22Rv1 (cell line): ENCODE data around the gene HIRA.

Source experiments
- H3K27ac ChIP-seq: fragments of 450-650 bp; 2 replicates; pipeline ENCODE4 v1.5.1; 2017
- ZFX ChIP-seq: fragments of 450-650 bp; IDR thresholded peaks from 2 replicates; pipeline ENCODE4 v1.6.1; 2017; ENCODE audit warnings: antibody characterized with exemption, borderline replicate concordance
- TF ChIP-seq, protein P1 (sequence below): fragments of 450-650 bp; IDR thresholded peaks from 2 replicates; pipeline ENCODE4 v1.5.1; 2017; ENCODE audit warnings: mild to moderate bottlenecking

The HIRA gene

DNA sequence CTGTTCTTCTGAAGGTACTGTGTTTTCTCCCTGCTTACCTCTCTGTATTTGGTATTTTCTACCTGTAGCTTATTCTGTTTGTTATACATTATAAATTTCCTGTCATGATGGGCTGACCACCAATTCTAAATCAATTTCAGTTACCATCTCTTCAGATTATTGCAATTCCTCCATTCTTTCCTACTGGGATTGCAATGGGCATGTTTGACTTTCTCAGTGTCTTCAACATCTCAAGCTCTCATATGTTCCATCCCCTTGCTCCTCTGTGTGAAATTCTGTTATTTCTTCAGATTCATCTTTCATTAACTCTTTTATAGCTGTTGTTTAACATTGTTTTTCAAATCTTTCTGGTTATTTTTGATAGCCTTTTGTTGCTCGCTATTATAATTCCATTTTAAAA lies 31.5 kb upstream of the HIRA start:
- TF ChIP-seq, protein P1, sequence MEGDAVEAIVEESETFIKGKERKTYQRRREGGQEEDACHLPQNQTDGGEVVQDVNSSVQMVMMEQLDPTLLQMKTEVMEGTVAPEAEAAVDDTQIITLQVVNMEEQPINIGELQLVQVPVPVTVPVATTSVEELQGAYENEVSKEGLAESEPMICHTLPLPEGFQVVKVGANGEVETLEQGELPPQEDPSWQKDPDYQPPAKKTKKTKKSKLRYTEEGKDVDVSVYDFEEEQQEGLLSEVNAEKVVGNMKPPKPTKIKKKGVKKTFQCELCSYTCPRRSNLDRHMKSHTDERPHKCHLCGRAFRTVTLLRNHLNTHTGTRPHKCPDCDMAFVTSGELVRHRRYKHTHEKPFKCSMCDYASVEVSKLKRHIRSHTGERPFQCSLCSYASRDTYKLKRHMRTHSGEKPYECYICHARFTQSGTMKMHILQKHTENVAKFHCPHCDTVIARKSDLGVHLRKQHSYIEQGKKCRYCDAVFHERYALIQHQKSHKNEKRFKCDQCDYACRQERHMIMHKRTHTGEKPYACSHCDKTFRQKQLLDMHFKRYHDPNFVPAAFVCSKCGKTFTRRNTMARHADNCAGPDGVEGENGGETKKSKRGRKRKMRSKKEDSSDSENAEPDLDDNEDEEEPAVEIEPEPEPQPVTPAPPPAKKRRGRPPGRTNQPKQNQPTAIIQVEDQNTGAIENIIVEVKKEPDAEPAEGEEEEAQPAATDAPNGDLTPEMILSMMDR, result no peak
- TF ChIP-seq ZFX, result no peak

DNA sequence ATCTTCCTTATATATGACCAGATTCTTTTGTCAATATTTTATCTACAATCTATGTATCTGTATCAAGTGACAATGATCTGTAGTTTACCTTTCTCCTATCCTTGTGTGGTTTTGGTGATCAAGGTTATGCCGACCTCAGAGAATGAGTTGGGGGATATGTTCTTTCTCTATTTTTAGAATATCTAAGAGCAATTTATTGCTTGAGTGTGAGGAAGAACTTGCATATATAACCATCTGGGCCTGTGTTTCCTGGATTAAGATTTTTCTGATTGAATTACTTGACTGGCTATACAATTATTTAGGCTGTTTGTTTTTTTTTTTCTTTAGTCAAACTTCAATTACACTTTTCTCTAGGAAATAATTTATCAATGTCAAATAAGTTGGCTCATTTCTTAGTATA lies 30.0 kb upstream of the HIRA start:
- no peak for TF ChIP-seq ZFX
- TF ChIP-seq, protein P1, result no peak

More for the DNA sequence above, 31.5 kb upstream of the HIRA start:
- no peak overlapping the region for H3K27ac ChIP-seq

DNA sequence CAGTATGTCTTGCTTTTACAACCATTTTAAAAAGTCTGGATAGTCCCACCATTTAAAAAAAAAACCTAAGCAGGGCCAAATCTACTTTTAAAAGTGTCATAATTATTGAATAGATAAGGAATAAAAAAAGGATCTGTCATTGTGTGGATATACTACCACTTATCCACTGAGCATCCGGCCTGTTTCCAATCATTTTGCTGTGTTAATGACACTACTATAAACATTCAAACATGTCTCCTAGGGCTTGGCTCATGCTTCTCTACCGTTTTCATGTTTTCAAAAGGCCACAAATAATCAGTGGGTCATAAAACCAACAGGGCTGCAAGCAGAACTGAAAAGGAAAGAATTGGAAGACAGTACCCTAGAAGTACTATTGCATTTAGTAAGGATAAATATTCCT lies 28.5 kb upstream of the HIRA start:
- TF ChIP-seq ZFX, result no peak
- TF ChIP-seq, protein P1, result no peak
- H3K27ac ChIP-seq, result no peak overlapping the region

More for the DNA sequence above, 30.0 kb upstream of the HIRA start:
- H3K27ac ChIP-seq, result no peak overlapping the region

DNA sequence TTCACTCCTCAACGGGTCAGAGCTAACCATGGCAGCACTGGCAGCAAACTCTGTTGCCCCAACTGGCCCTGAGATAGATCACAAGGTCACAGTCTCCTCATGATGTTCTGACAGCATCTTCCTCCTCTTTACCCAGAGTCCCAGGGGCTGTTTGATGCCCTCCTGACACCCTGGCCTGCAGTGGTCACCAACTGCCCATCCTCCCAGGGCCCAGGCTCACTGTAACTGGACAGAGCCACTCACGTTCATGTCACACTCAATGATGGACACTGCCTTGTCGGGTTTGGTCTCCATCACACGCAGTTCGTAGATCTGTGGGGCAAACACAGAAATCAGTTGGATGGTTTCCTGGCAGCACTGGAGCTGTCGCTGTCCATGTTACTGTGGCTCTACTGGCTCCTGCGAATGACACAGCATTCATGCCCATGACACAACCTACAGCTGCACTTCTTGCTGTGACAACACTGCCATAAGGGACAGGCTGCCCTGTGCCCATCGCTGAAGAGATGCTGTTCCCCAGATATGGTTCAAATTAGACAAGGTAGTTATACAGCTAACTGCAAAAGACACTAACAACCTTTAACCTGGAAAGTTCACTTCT lies 26.4 kb upstream of the HIRA start:
- TF ChIP-seq, protein P1, result no peak
- TF ChIP-seq ZFX, result no peak
- H3K27ac ChIP-seq, result no peak overlapping the region

DNA sequence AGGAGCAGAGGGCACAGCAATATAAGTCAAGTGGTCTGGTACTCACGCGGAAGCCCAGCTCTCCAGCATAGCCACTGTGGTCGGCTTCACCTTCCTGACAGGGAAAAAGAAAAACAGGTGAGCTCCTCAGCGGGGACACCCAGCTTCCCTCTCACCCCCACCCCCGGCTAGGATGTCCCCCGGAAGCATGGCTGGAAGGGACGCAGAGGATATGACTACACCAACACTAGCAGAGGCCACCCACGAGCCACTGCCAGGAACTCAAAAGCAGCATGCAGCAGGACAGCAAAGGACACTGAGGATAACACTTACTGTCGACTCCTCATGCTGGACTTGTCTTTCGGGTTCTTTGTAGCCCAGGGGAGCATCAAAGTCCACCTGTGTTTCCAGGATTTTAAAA lies 25.0 kb upstream of the HIRA start:
- no peak for TF ChIP-seq ZFX
- TF ChIP-seq, protein P1, result no peak
- H3K27ac ChIP-seq, result no peak overlapping the region

DNA sequence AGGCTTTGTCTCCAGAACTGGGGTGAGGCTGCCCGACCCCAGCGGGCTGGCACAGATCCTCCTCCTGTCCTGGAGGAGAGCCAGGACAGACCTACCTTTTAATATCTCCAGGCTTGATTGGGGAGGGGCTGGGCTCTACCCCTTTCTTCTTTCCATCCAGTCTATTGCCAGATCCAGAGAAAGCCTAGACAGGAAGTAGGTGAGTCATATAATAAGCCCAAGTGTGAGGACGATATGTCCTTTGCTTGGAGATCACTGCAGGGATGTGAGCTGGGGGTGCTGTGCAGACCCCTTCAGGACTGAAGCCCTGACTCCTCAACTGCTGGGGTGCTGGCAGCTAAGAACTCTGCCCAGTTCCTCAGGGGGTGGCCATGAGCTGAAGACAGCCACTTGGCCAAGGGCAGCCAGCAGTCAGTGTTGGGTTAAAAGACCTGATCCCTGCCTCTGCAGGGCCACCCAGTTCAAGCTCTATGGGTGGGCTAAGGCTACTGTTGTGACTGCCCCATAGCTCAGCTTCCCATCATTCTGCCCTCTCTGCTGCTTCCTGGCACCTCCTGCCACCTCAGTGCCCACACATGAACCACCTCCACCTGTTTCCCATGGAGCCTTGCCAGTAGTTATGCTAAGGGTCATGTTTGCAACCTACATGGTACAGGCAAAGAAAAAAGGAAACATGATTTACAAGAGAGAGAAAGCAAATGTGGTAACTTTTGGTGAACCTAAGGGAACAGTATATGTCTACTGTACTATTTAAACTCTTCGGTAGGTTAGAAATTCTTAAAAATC lies 24.2 kb upstream of the HIRA start:
- no peak overlapping the region for H3K27ac ChIP-seq
- TF ChIP-seq, protein P1, result no peak
- TF ChIP-seq ZFX, result no peak

DNA sequence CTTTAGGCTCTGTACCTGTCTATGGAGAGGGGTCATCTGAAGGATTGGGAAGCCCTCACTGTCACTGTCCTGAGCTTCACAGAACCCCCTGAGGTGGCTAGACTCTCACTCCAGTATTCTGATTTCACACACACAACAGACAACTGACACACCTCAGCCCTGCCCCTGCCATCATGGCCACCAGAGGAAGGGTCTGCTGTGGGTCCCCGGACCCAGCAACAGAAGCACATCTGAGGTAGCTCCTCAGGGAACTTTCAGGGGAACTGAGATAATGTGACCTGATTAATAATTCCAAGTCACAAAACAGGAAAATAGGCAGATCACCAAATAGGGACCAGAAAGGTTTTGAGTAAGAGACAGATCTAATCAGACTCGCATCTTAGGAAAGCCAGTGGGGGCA lies 23.5 kb upstream of the HIRA start:
- TF ChIP-seq ZFX, result no peak
- TF ChIP-seq, protein P1, result no peak
- no peak overlapping the region for H3K27ac ChIP-seq
